GM18511 (cell line): Measurements from ENCODE around the gene PREX1.

Experiments used
- ATAC-seq: cut with Tn5 transposase; IDR thresholded peaks from one replicate; pipeline ENCODE4 v1.9.1; 2021; ENCODE audit warnings: mild to moderate bottlenecking, moderate library complexity; ENCODE audit not compliant: unreplicated experiment

PREX1 gene

GRCh38 chr20:48721324-48722001, 106.3 kb downstream of the PREX1 start:
- ATAC-seq, result no peak

GRCh38 chr20:48720256-48720985, 107.4 kb downstream of the PREX1 start:
- ATAC-seq, result no peak

- no peak for ATAC-seq
These were observed 108.1 kb downstream of the PREX1 start for GRCh38 chr20:48719598-48720255.

- peak; percentile 39 for ATAC-seq
These were observed 108.8 kb downstream of the PREX1 start for GRCh38 chr20:48718786-48719578.

GRCh38 chr20:48717680-48718223, 110.0 kb downstream of the PREX1 start:
- ATAC-seq, result no peak

- no peak for ATAC-seq
These were observed 110.6 kb downstream of the PREX1 start for GRCh38 chr20:48717095-48717672.

GRCh38 chr20:48716541-48716940, 111.3 kb downstream of the PREX1 start:
- ATAC-seq, result no peak

GRCh38 chr20:48716086-48716485, 111.7 kb downstream of the PREX1 start:
- ATAC-seq, result no peak

- no peak for ATAC-seq
These were observed 113.0 kb downstream of the PREX1 start for GRCh38 chr20:48714764-48715163.

- ATAC-seq, result no peak
These were observed 115.9 kb downstream of the PREX1 start for GRCh38 chr20:48711696-48712464.

- no peak for ATAC-seq
These were observed 116.8 kb downstream of the PREX1 start for GRCh38 chr20:48711044-48711428.

GRCh38 chr20:48710341-48711043, 117.3 kb downstream of the PREX1 start:
- no peak for ATAC-seq

GRCh38 chr20:48709744-48710143, 118.1 kb downstream of the PREX1 start:
- no peak for ATAC-seq

GRCh38 chr20:48709058-48709691, 118.6 kb downstream of the PREX1 start:
- no peak for ATAC-seq

- ATAC-seq, result no peak
These were observed 119.2 kb downstream of the PREX1 start for GRCh38 chr20:48708630-48709029.

- ATAC-seq, result no peak
These were observed 119.7 kb downstream of the PREX1 start for GRCh38 chr20:48708116-48708515.

- ATAC-seq, result no peak
These were observed 121.0 kb downstream of the PREX1 start for GRCh38 chr20:48706710-48707365.

- ATAC-seq, result no peak
These were observed 121.6 kb downstream of the PREX1 start for GRCh38 chr20:48706116-48706656.
